ENCODE data around the gene PPM1H.

PPM1H gene

GRCh38 chr12:62720661-62721330 lies 214.2 kb downstream of the PPM1H start:
- H3K4me3 ChIP-seq (ENCODE audit: control insufficient read depth, low read depth, low read length), result no peak overlapping the region
- no peak for TF ChIP-seq CTCF (conservative IDR thresholded peaks at IDR 0.05; ENCODE audit: control insufficient read depth, insufficient read depth, low read depth, low read length)
- DNase-seq (ENCODE audit: low read depth), result no peak

- no peak for TF ChIP-seq CTCF (conservative IDR thresholded peaks at IDR 0.05; ENCODE audit: control insufficient read depth, insufficient read depth, low read depth, low read length)
- no peak for DNase-seq (ENCODE audit: low read depth)
- H3K4me3 ChIP-seq (ENCODE audit: control insufficient read depth, low read depth, low read length), result no peak overlapping the region
These were observed 214.9 kb downstream of the PPM1H start for GRCh38 chr12:62720025-62720424.

- no peak for DNase-seq (ENCODE audit: low read depth)
- TF ChIP-seq CTCF (conservative IDR thresholded peaks at IDR 0.05; ENCODE audit: control insufficient read depth, insufficient read depth, low read depth, low read length), result no peak
- H3K4me3 ChIP-seq (ENCODE audit: control insufficient read depth, low read depth, low read length), result no peak overlapping the region
These were observed 216.1 kb downstream of the PPM1H start for GRCh38 chr12:62718762-62719426.

GRCh38 chr12:62717643-62718042 lies 217.3 kb downstream of the PPM1H start:
- H3K4me3 ChIP-seq (ENCODE audit: control insufficient read depth, low read depth, low read length), result no peak overlapping the region
- no peak for TF ChIP-seq CTCF (conservative IDR thresholded peaks at IDR 0.05; ENCODE audit: control insufficient read depth, insufficient read depth, low read depth, low read length)
- no peak for DNase-seq (ENCODE audit: low read depth)

- H3K4me3 ChIP-seq (ENCODE audit: control insufficient read depth, low read depth, low read length), result no peak overlapping the region
- DNase-seq (ENCODE audit: low read depth), result no peak
- TF ChIP-seq CTCF (conservative IDR thresholded peaks at IDR 0.05; ENCODE audit: control insufficient read depth, insufficient read depth, low read depth, low read length), result no peak
These were observed 218.0 kb downstream of the PPM1H start for GRCh38 chr12:62716866-62717525.

GRCh38 chr12:62716037-62716436 lies 218.9 kb downstream of the PPM1H start:
- DNase-seq (ENCODE audit: low read depth), result no peak
- no peak for TF ChIP-seq CTCF (conservative IDR thresholded peaks at IDR 0.05; ENCODE audit: control insufficient read depth, insufficient read depth, low read depth, low read length)
- no peak overlapping the region for H3K4me3 ChIP-seq (ENCODE audit: control insufficient read depth, low read depth, low read length)
